Neutrophil (primary cell): ENCODE measurements around the gene SRSF1.

ENCODE experiments used
- H3K27ac ChIP-seq: fragments of 200-600 bp; sonication (generic); 2 replicates; pipeline ENCODE4 v1.5.1; 2016; ENCODE audit warnings: mild to moderate bottlenecking, moderate library complexity
- H3K27me3 ChIP-seq: fragments of 200-600 bp; sonication (generic); 2 replicates; pipeline ENCODE4 v1.6.0; 2016; ENCODE audit warnings: mild to moderate bottlenecking
- H3K36me3 ChIP-seq: fragments of 200-600 bp; sonication (generic); 2 replicates; pipeline ENCODE4 v1.5.1; 2017
- H3K4me1 ChIP-seq, 2 experiments: fragments of 200-600 bp in 1 of 2; sonication (generic) in 1 of 2; 1 replicate in 1 of 2; 2 replicates in 1 of 2; pipeline versions ENCODE4 v1.5.1 to v1.6.1; 2013 to 2016; ENCODE audit warnings: low read depth in 1 of 2, low read length in 1 of 2, mild to moderate bottlenecking in 1 of 2, moderate library complexity in 1 of 2; ENCODE audit not compliant: control insufficient read depth in 1 of 2, insufficient read depth in 1 of 2
- H3K4me3 ChIP-seq, 2 experiments: fragments of 200-600 bp in 1 of 2; sonication (generic) in 1 of 2; 1 replicate in 1 of 2; 2 replicates in 1 of 2; pipeline ENCODE4 v1.5.1; 2013 to 2016; ENCODE audit warnings: low read depth in 1 of 2, low read length in 1 of 2, mild to moderate bottlenecking in 1 of 2, moderate library complexity in 1 of 2
- H3K9me3 ChIP-seq: fragments of 200-600 bp; sonication (generic); 2 replicates; pipeline ENCODE4 v1.5.1; 2016
- CTCF ChIP-seq: fragments of 200-600 bp; sonication (generic); IDR thresholded peaks from 2 replicates; pipeline ENCODE4 v1.5.1; 2016; ENCODE audit warnings: antibody characterized with exemption

SRSF1 gene

GRCh38 chr17:58006924-58007780, at the start of gene SRSF1:
Gene SRSF1, minus strand, starts transcription at chr17:58007246. Its CDS starts 109 bp downstream, at chr17:58007137.
- Histone ChIP-seq H3K9me3 (no peaks in the 10 kb centered on the region), H3K27me3 (no peaks in the 10 kb centered on the region), H3K27ac (peak within 1 kb of the TSS; percentile 92), H3K36me3 (peaks cover 38% of the 10 kb centered on the region), H3K4me1 (peaks cover 44% of the 10 kb centered on the region in 2 experiments), H3K4me3 (peak within 1 kb of the TSS; percentile 81 to 85)
- peak; percentile 18 for TF ChIP-seq CTCF

- H3K4me3 ChIP-seq = no peak overlapping the region
- H3K27ac ChIP-seq = no peak overlapping the region
- no peaks in the 10 kb centered on the region for H3K4me1 ChIP-seq
- TF ChIP-seq CTCF = no peak
- H3K27me3 ChIP-seq = peaks cover 20% of the 10 kb centered on the region
- no peaks in the 10 kb centered on the region for H3K9me3 ChIP-seq
- H3K36me3 ChIP-seq = no peaks in the 10 kb centered on the region
Measured at GRCh38 chr17:58056476-58056875, 49.4 kb upstream of the SRSF1 start.

- Histone ChIP-seq H3K4me1 (no peaks in the 10 kb centered on the region), H3K9me3 (no peaks in the 10 kb centered on the region), H3K27ac (no peak overlapping the region), H3K4me3 (no peak overlapping the region), H3K27me3 (peaks cover 36% of the 10 kb centered on the region), H3K36me3 (no peaks in the 10 kb centered on the region)
- TF ChIP-seq CTCF = no peak
Measured at GRCh38 chr17:58054641-58055040, 47.6 kb upstream of the SRSF1 start.

- H3K27me3 ChIP-seq = peaks cover 28% of the 10 kb centered on the region
Measured at GRCh38 chr17:58052945-58053715, 46.1 kb upstream of the SRSF1 start.

GRCh38 chr17:58052407-58052806, 45.4 kb upstream of the SRSF1 start:
- Histone ChIP-seq H3K27ac (no peak overlapping the region), H3K4me3 (no peak overlapping the region), H3K4me1 (no peaks in the 10 kb centered on the region), H3K27me3 (peaks cover 25% of the 10 kb centered on the region), H3K36me3 (no peaks in the 10 kb centered on the region), H3K9me3 (no peaks in the 10 kb centered on the region)
- TF ChIP-seq CTCF = no peak

More at GRCh38 chr17:58052945-58053715, 46.1 kb upstream of the SRSF1 start:
- H3K36me3 ChIP-seq = no peaks in the 10 kb centered on the region
- H3K4me3 ChIP-seq = no peak overlapping the region
- TF ChIP-seq CTCF = no peak
- H3K9me3 ChIP-seq = no peaks in the 10 kb centered on the region
- H3K27ac ChIP-seq = no peak overlapping the region
- H3K4me1 ChIP-seq = no peaks in the 10 kb centered on the region
